GM12878 (cell line): ENCODE measurements around the gene TSC22D1. TPM values are rescaled to one million over a fixed set of nuclear protein-coding genes. Genes with fewer than 3 reads are reported as not detected.

Experiments
- ATAC-seq: fragments of 200-7000 bp; cut with Tn5 transposase; 3 replicates; pipeline ENCODE4 v1.9.1; 2020; ENCODE audit warnings: mild to moderate bottlenecking, moderate library complexity
- BruUV-seq: library from RNA; stranded (reverse); fragments of 400-500 nt; replicated peaks from 2 replicates; lab custom pipeline; 2021; lab: Mats Ljungman, UMichigan
- CTCF ChIA-PET: fragments of 300-600 bp; sonication (Branson Sonifier 250); formaldehyde crosslinking; extraction: SDS; loops from one replicate; lab custom pipeline; 2021; ENCODE audit warnings: inconsistent platforms; lab: Yijun Ruan, JAX
- POLR2A ChIA-PET: fragments of 350-600 bp; formaldehyde crosslinking; extraction: SDS; loops from one replicate; lab custom pipeline; 2021; ENCODE audit warnings: inconsistent platforms; lab: Charles Lee
- RAD21 ChIA-PET: fragments of 300-600 bp; sonication (Branson Sonifier 250); formaldehyde crosslinking; loops from one replicate; lab custom pipeline; 2023; ENCODE audit warnings: antibody characterized with exemption; ENCODE audit not compliant: unreplicated experiment; lab: Charles Lee
- SMC1A ChIA-PET: fragments of 300-600 bp; sonication (Branson Sonifier 250); formaldehyde crosslinking; loops from one replicate; lab custom pipeline; 2023; ENCODE audit not compliant: unreplicated experiment, uncharacterized antibody; lab: Charles Lee
- DNase-seq: peaks from one replicate; pipeline ENCODE4 v3.0.0-alpha.2; 2011; ENCODE audit warnings: low read depth, low spot score
- FAIRE-seq: peaks from 3 replicates; lab custom pipeline; 2011; peaks lifted over from hg19 to GRCh38; lab: Jason Lieb, UNC
- H2AFZ ChIP-seq: 2 replicates; pipeline ENCODE4 v1.6.0; 2011; ENCODE audit warnings: low read depth, low read length, control low read depth; ENCODE audit not compliant: control insufficient read depth
- H3K27ac ChIP-seq: 2 replicates; pipeline ENCODE4 v1.5.1; 2011; ENCODE audit warnings: control low read depth; ENCODE audit not compliant: control insufficient read depth, insufficient read depth
- H3K27me3 ChIP-seq, 2 experiments: replicated peaks in 1 of 2; 2 replicates each; pipeline versions ENCODE4 v1.6.0 to v1.6.1; 2011; ENCODE audit warnings: low read length in 1 of 2; ENCODE audit not compliant: control insufficient read depth in 2 of 2, insufficient read depth in 2 of 2
- H3K36me3 ChIP-seq, 2 experiments: 2 replicates each; pipeline ENCODE4 v1.5.1; 2011; ENCODE audit warnings: low read length in 1 of 2; ENCODE audit not compliant: control insufficient read depth in 2 of 2, insufficient read depth in 2 of 2
- H3K4me1 ChIP-seq: 2 replicates; pipeline ENCODE4 v1.6.1; 2011; ENCODE audit warnings: mild to moderate bottlenecking, low read length, moderate library complexity, mixed read lengths; ENCODE audit not compliant: control insufficient read depth, insufficient read depth
- H3K4me2 ChIP-seq: 2 replicates; pipeline ENCODE4 v1.6.0; 2011; ENCODE audit warnings: control low read depth; ENCODE audit not compliant: control insufficient read depth, insufficient read depth
- H3K4me3 ChIP-seq: fragments of 200-600 bp; sonication (generic); 2 replicates; pipeline ENCODE4 v1.5.1; 2016
- H3K79me2 ChIP-seq: 2 replicates; pipeline ENCODE4 v1.6.0; 2011; ENCODE audit warnings: low read length; ENCODE audit not compliant: control insufficient read depth, insufficient read depth
- H3K9ac ChIP-seq: 2 replicates; pipeline ENCODE4 v1.8.0; 2011; ENCODE audit warnings: low read length, control low read depth, mixed read lengths; ENCODE audit not compliant: control insufficient read depth, insufficient read depth
- H3K9me3 ChIP-seq: replicated peaks from 3 replicates; pipeline ENCODE4 v1.5.1; 2011; ENCODE audit warnings: mild to moderate bottlenecking, low read length; ENCODE audit not compliant: control insufficient read depth, insufficient read depth
- H4K20me1 ChIP-seq: 2 replicates; pipeline ENCODE4 v1.6.0; 2011; ENCODE audit not compliant: control insufficient read depth, insufficient read depth
- FOXM1 ChIP-seq: IDR thresholded peaks from 2 replicates; pipeline ENCODE4 v1.6.1; 2012; ENCODE audit warnings: low read depth, mild to moderate bottlenecking, inconsistent platforms, low read length, moderate library complexity
- HDAC2 ChIP-seq: fragments of 200-600 bp; sonication (generic); IDR thresholded peaks from 2 replicates; pipeline ENCODE4 v1.6.1; 2017
- SMAD5 ChIP-seq: IDR thresholded peaks from 2 replicates; pipeline ENCODE4 v1.6.1; 2016; ENCODE audit warnings: antibody characterized with exemption, low read depth
- SMC3 ChIP-seq: IDR thresholded peaks from 2 replicates; pipeline ENCODE4 v1.6.1; 2011; ENCODE audit warnings: low read length, improper control_type of control experiment, borderline replicate concordance
- ZBED1 ChIP-seq: IDR thresholded peaks from 2 replicates; pipeline ENCODE4 v1.6.1; 2016; ENCODE audit warnings: borderline replicate concordance
- WGBS: methylation state at CpG from one replicate; pipeline ENCODE4 v1.1.6; 2016; ENCODE audit warnings: low lambda C conversion rate; ENCODE audit not compliant: insufficient replicate concordance, insufficient coverage; ENCODE audit errors: missing lambda C conversion rate; 5-methylcytosine and 5-hydroxymethylcytosine counted together
- in situ Hi-C: fragments of 300-500 bp; cut with MboI; formaldehyde crosslinking; loops from 9 replicates; pipeline ENCODE4 v1.14.3; 2018; ENCODE audit warnings: mixed read lengths
- intact Hi-C: fragments of 100-400 bp; cut with micrococcal nuclease; formaldehyde crosslinking; loops from one replicate; pipeline ENCODE4 v1.14.2; 2022; ENCODE audit not compliant: unreplicated experiment
- polyA plus RNA-seq, 11 experiments: library from polyadenylated mRNA; depleted of rRNA in 4 of 11; unstranded in 6 of 11; stranded (reverse) in 5 of 11; fragments of >200 nt; fragmentation: Nextera tagmentation in 4 of 11; fragmentation: Illumina TruSeq in 1 of 11; extraction: Ambion mirVana in 4 of 11; extraction: Trizol in 1 of 11; gene quantifications; 1 replicate in 1 of 11; 2 replicates in 10 of 11; pipeline versions ENCODE4 v1.2.1 to v1.2.3, GENCODE V29; 2011 to 2016; ENCODE audit warnings: inconsistent platforms in 2 of 11, missing spikeins in 2 of 11, low read depth in 1 of 11
- total RNA-seq, 4 experiments: library from RNA; depleted of rRNA in 3 of 4; stranded (reverse); fragments of >200 nt in 3 of 4; fragmentation: Illumina TruSeq in 1 of 4; extraction: Trizol in 1 of 4; gene quantifications; 2 replicates each; pipeline versions ENCODE4 v1.2.1 to v1.2.3, GENCODE V29; 2013 to 2021
- TF ChIP-seq, protein P1 (sequence below): IDR thresholded peaks from 2 replicates; pipeline ENCODE4 v1.6.1; 2011; ENCODE audit warnings: borderline replicate concordance, low read depth, mild to moderate bottlenecking, moderate library complexity, mixed read lengths, low read length; ENCODE audit not compliant: insufficient read depth; ENCODE audit errors: extremely low read length

The TSC22D1 gene
- total and polyA plus RNA-seq, 10 of the 15 experiments (the other 5 are each of a cell fraction or from before 2014, with no cell fraction given): 0.37 to 15.7 (median 7.5) TPM

DNA sequence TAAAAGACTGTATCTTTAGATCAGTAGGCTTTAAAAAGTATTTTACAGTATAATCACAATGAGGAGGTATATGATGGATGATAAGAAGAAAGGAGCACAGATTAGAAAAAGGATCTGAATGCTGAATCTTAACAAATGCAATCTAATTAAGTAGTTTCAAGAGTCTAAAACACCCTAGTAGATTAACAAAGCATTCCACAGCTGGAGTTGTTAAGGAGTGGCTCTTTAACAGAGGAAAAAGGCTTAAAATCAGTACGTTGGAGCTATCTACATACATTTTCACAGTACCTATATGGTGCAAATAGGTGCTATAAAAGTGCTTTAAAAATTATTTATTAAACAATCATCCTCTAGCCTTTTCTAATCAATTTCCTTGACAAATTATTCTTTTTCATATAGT, 34.5 kb downstream of the TSC22D1 start:
- Histone ChIP-seq H3K9ac (no peak overlapping the region), H3K9me3 (no peaks in the 10 kb centered on the region), H3K27ac (no peak overlapping the region), H2AFZ (no peak overlapping the region), H3K36me3 (no peaks in the 10 kb centered on the region), H3K4me2 (no peak overlapping the region), H3K4me3 (no peak overlapping the region), H3K27me3 (no peaks in the 10 kb centered on the region), H3K79me2 (no peaks in the 10 kb centered on the region), H3K4me1 (no peaks in the 10 kb centered on the region), H4K20me1 (no peaks in the 10 kb centered on the region)
- intact Hi-C loops (no loop called here), in situ Hi-C loops (no loop called here)
- CTCF ChIA-PET: interaction anchor here (1.2 kb wide), 1 partner anchor 8 kb away, joined by 3 read pairs; no protein-coding TSS in a partner anchor
- no peak for DNase-seq
- RAD21 ChIA-PET: no interaction called here
- 11% methylated on average over 1 of the region's 1 CpG for WGBS
- POLR2A ChIA-PET: no interaction called here
- BruUV-seq: no TSS peak
- no peak for FAIRE-seq
- SMC1A ChIA-PET: interaction anchor here (1.3 kb wide), 1 partner anchor 9 kb away, joined by 6 read pairs; no protein-coding TSS in a partner anchor
- no peak for ATAC-seq
- no peak for TF ChIP-seq SMAD5

GRCh38 chr13:44540761-44541434, 35.2 kb downstream of the TSC22D1 start:
- intact Hi-C loops (no loop called here), in situ Hi-C loops (no loop called here)
- ChIA-PET SMC1A (interaction anchor here (0.6 to 1.3 kb wide), 2 partner anchors 10 to 984 kb away, joined by 3 to 6 read pairs; no protein-coding TSS in a partner anchor), RAD21 (no interaction called here), POLR2A (no interaction called here), CTCF (no interaction called here)
- Histone ChIP-seq H3K4me2 (no peak overlapping the region), H3K27ac (no peak overlapping the region), H3K27me3 (no peaks in the 10 kb centered on the region), H2AFZ (no peak overlapping the region), H4K20me1 (no peaks in the 10 kb centered on the region), H3K4me1 (no peaks in the 10 kb centered on the region), H3K9ac (no peak overlapping the region), H3K36me3 (no peaks in the 10 kb centered on the region), H3K9me3 (no peaks in the 10 kb centered on the region), H3K79me2 (no peaks in the 10 kb centered on the region), H3K4me3 (no peak overlapping the region)
- no peak for FAIRE-seq
- no peak for ATAC-seq
- DNase-seq: no peak
- WGBS: 50% methylated on average over 4 of the region's 4 CpGs
- no TSS peak for BruUV-seq
- no peak for TF ChIP-seq SMC3
- TF ChIP-seq, protein P1, sequence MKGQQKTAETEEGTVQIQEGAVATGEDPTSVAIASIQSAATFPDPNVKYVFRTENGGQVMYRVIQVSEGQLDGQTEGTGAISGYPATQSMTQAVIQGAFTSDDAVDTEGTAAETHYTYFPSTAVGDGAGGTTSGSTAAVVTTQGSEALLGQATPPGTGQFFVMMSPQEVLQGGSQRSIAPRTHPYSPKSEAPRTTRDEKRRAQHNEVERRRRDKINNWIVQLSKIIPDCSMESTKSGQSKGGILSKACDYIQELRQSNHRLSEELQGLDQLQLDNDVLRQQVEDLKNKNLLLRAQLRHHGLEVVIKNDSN: no peak
- TF ChIP-seq ZBED1: no peak
- TF ChIP-seq FOXM1: no peak
- TF ChIP-seq HDAC2: no peak
- TF ChIP-seq, all 136 proteins: peak for 0
